ENCODE measurements around the gene STK10.
"Not testable (repeated sequence)": the region's sequence is repeated elsewhere in the genome, so short reads cannot be mapped to it uniquely, and the experiment has no call there.

The STK10 gene

GRCh38 chr5:172153695-172154094 lies 34.3 kb downstream of the STK10 start:
- H3K4me3 ChIP-seq (ENCODE audit: insufficient read length, low read depth) = no peak overlapping the region
- no peak overlapping the region for H3K9ac ChIP-seq (ENCODE audit: insufficient read length, low read depth)
- no peaks in the 10 kb centered on the region for H3K4me1 ChIP-seq (ENCODE audit: insufficient read depth, insufficient read length)
- no peaks in the 10 kb centered on the region for H3K27me3 ChIP-seq (ENCODE audit: insufficient read depth, insufficient read length)
- no peak for DNase-seq (ENCODE audit: low read depth, low spot score)
- no peaks in the 10 kb centered on the region for H3K9me3 ChIP-seq (ENCODE audit: insufficient read depth, low read length)
- TF ChIP-seq SUZ12 (IDR thresholded peaks at IDR 0.05; ENCODE audit: extremely low read depth, insufficient read depth, insufficient read length) = no peak
- no peak for TF ChIP-seq ZNF274 (IDR thresholded peaks at IDR 0.05; ENCODE audit: low read depth, low read length)
- TF ChIP-seq YY1 (IDR thresholded peaks at IDR 0.05; ENCODE audit: insufficient read depth, insufficient read length) = no peak
- H3K36me3 ChIP-seq (ENCODE audit: insufficient read depth, insufficient read length, low read length) = peaks cover 27% of the 10 kb centered on the region

- H3K9ac ChIP-seq (ENCODE audit: insufficient read length, low read depth) = no peak overlapping the region
- no peak for DNase-seq (ENCODE audit: low read depth, low spot score)
- no peak overlapping the region for H3K4me3 ChIP-seq (ENCODE audit: insufficient read length, low read depth)
- TF ChIP-seq ZNF274 (IDR thresholded peaks at IDR 0.05; ENCODE audit: low read depth, low read length) (no peak), YY1 (IDR thresholded peaks at IDR 0.05; ENCODE audit: insufficient read depth, insufficient read length) (no peak), SUZ12 (IDR thresholded peaks at IDR 0.05; ENCODE audit: extremely low read depth, insufficient read depth, insufficient read length) (no peak)
- H3K4me1 ChIP-seq (ENCODE audit: insufficient read depth, insufficient read length) = peaks cover under 1% of the 10 kb centered on the region
- H3K9me3 ChIP-seq (ENCODE audit: insufficient read depth, low read length) = no peaks in the 10 kb centered on the region
- no peaks in the 10 kb centered on the region for H3K27me3 ChIP-seq (ENCODE audit: insufficient read depth, insufficient read length)
- peaks cover 39% of the 10 kb centered on the region for H3K36me3 ChIP-seq (ENCODE audit: insufficient read depth, insufficient read length, low read length)
These were observed 36.3 kb downstream of the STK10 start for GRCh38 chr5:172151661-172152210.

GRCh38 chr5:172150514-172151425 lies 37.3 kb downstream of the STK10 start:
- Histone ChIP-seq H3K36me3 (ENCODE audit: insufficient read depth, insufficient read length, low read length) (peaks cover 32% of the 10 kb centered on the region), H3K9ac (ENCODE audit: insufficient read length, low read depth) (no peak overlapping the region), H3K9me3 (ENCODE audit: insufficient read depth, low read length) (no peaks in the 10 kb centered on the region), H3K4me3 (ENCODE audit: insufficient read length, low read depth) (no peak overlapping the region), H3K27me3 (ENCODE audit: insufficient read depth, insufficient read length) (no peaks in the 10 kb centered on the region), H3K4me1 (ENCODE audit: insufficient read depth, insufficient read length) (peaks cover 8% of the 10 kb centered on the region)
- DNase-seq (ENCODE audit: low read depth, low spot score) = no peak
- TF ChIP-seq ZNF274 (IDR thresholded peaks at IDR 0.05; ENCODE audit: low read depth, low read length) = no peak
- TF ChIP-seq SUZ12 (IDR thresholded peaks at IDR 0.05; ENCODE audit: extremely low read depth, insufficient read depth, insufficient read length) = no peak
- TF ChIP-seq YY1 (IDR thresholded peaks at IDR 0.05; ENCODE audit: insufficient read depth, insufficient read length) = no peak

GRCh38 chr5:172149481-172149880 lies 38.5 kb downstream of the STK10 start:
- not testable (repeated sequence) for H3K9ac ChIP-seq (ENCODE audit: insufficient read length, low read depth); DNase-seq (ENCODE audit: low read depth, low spot score); H3K27me3 ChIP-seq (ENCODE audit: insufficient read depth, insufficient read length); H3K9me3 ChIP-seq (ENCODE audit: insufficient read depth, low read length); H3K4me1 ChIP-seq (ENCODE audit: insufficient read depth, insufficient read length); H3K4me3 ChIP-seq (ENCODE audit: insufficient read length, low read depth)
- H3K36me3 ChIP-seq (ENCODE audit: insufficient read depth, insufficient read length, low read length) = peaks cover 32% of the 10 kb centered on the region

- H3K9ac ChIP-seq (ENCODE audit: insufficient read length, low read depth) = no peak overlapping the region
- DNase-seq (ENCODE audit: low read depth, low spot score) = no peak
- H3K4me1 ChIP-seq (ENCODE audit: insufficient read depth, insufficient read length) = peaks cover 8% of the 10 kb centered on the region
- TF ChIP-seq SUZ12 (IDR thresholded peaks at IDR 0.05; ENCODE audit: extremely low read depth, insufficient read depth, insufficient read length) (no peak), YY1 (IDR thresholded peaks at IDR 0.05; ENCODE audit: insufficient read depth, insufficient read length) (no peak), ZNF274 (IDR thresholded peaks at IDR 0.05; ENCODE audit: low read depth, low read length) (no peak)
- H3K27me3 ChIP-seq (ENCODE audit: insufficient read depth, insufficient read length) = no peaks in the 10 kb centered on the region
- peaks cover 28% of the 10 kb centered on the region for H3K36me3 ChIP-seq (ENCODE audit: insufficient read depth, insufficient read length, low read length)
- H3K4me3 ChIP-seq (ENCODE audit: insufficient read length, low read depth) = no peak overlapping the region
- H3K9me3 ChIP-seq (ENCODE audit: insufficient read depth, low read length) = no peaks in the 10 kb centered on the region
These were observed 39.0 kb downstream of the STK10 start for GRCh38 chr5:172149073-172149472.

GRCh38 chr5:172148381-172148780 lies 39.6 kb downstream of the STK10 start:
- H3K9ac ChIP-seq (ENCODE audit: insufficient read length, low read depth) = no peak overlapping the region
- H3K9me3 ChIP-seq (ENCODE audit: insufficient read depth, low read length) = no peaks in the 10 kb centered on the region
- no peak for DNase-seq (ENCODE audit: low read depth, low spot score)
- peaks cover 8% of the 10 kb centered on the region for H3K4me1 ChIP-seq (ENCODE audit: insufficient read depth, insufficient read length)
- no peaks in the 10 kb centered on the region for H3K27me3 ChIP-seq (ENCODE audit: insufficient read depth, insufficient read length)
- TF ChIP-seq SUZ12 (IDR thresholded peaks at IDR 0.05; ENCODE audit: extremely low read depth, insufficient read depth, insufficient read length) = no peak
- no peak for TF ChIP-seq YY1 (IDR thresholded peaks at IDR 0.05; ENCODE audit: insufficient read depth, insufficient read length)
- TF ChIP-seq ZNF274 (IDR thresholded peaks at IDR 0.05; ENCODE audit: low read depth, low read length) = no peak
- peaks cover 21% of the 10 kb centered on the region for H3K36me3 ChIP-seq (ENCODE audit: insufficient read depth, insufficient read length, low read length)
- no peak overlapping the region for H3K4me3 ChIP-seq (ENCODE audit: insufficient read length, low read depth)

GRCh38 chr5:172147857-172148256 lies 40.2 kb downstream of the STK10 start:
- Histone ChIP-seq H3K9ac (ENCODE audit: insufficient read length, low read depth) (no peak overlapping the region), H3K9me3 (ENCODE audit: insufficient read depth, low read length) (no peaks in the 10 kb centered on the region), H3K27me3 (ENCODE audit: insufficient read depth, insufficient read length) (no peaks in the 10 kb centered on the region), H3K4me1 (ENCODE audit: insufficient read depth, insufficient read length) (peaks cover 8% of the 10 kb centered on the region), H3K36me3 (ENCODE audit: insufficient read depth, insufficient read length, low read length) (peaks cover 20% of the 10 kb centered on the region), H3K4me3 (ENCODE audit: insufficient read length, low read depth) (no peak overlapping the region)
- TF ChIP-seq YY1 (IDR thresholded peaks at IDR 0.05; ENCODE audit: insufficient read depth, insufficient read length) = no peak
- TF ChIP-seq SUZ12 (IDR thresholded peaks at IDR 0.05; ENCODE audit: extremely low read depth, insufficient read depth, insufficient read length) = no peak
- no peak for TF ChIP-seq ZNF274 (IDR thresholded peaks at IDR 0.05; ENCODE audit: low read depth, low read length)
- no peak for DNase-seq (ENCODE audit: low read depth, low spot score)
